ENCODE data around the gene STOML1.
A peak's percentile ranks its signal among the peaks of the same experiment; 100 is the strongest.
"Not testable (repeated sequence)": the region's sequence is repeated elsewhere in the genome, so short reads cannot be mapped to it uniquely, and the experiment has no call there.

STOML1 gene

GRCh38 chr15:73944161-73945129 is 47.6 kb downstream of the STOML1 start:
- no peak for DNase-seq

GRCh38 chr15:73942751-73943270 is 49.3 kb downstream of the STOML1 start:
- DNase-seq: no peak

GRCh38 chr15:73941871-73942635 is 50.0 kb downstream of the STOML1 start:
- peak; percentile 48 for DNase-seq

- no peak for DNase-seq
Observed at GRCh38 chr15:73941449-73941848, 50.6 kb downstream of the STOML1 start.

- DNase-seq: peak; percentile 100
Observed at GRCh38 chr15:73941044-73941443, 51.1 kb downstream of the STOML1 start.

- peak; percentile 76 for DNase-seq
Observed at GRCh38 chr15:73940061-73940981, 51.8 kb downstream of the STOML1 start.

GRCh38 chr15:73939138-73939537 is 53.0 kb downstream of the STOML1 start:
- peak; percentile 63 for DNase-seq

GRCh38 chr15:73938516-73938915 is 53.6 kb downstream of the STOML1 start:
- not testable (repeated sequence) for DNase-seq

GRCh38 chr15:73937726-73938125 is 54.4 kb downstream of the STOML1 start:
- DNase-seq: no peak

- no peak for DNase-seq
Observed at GRCh38 chr15:73937296-73937695, 54.8 kb downstream of the STOML1 start.

GRCh38 chr15:73936588-73937290 is 55.4 kb downstream of the STOML1 start:
- no peak for DNase-seq

- no peak for DNase-seq
Observed at GRCh38 chr15:73936181-73936580, 55.9 kb downstream of the STOML1 start.

- no peak for DNase-seq
Observed at GRCh38 chr15:73935547-73935946, 56.5 kb downstream of the STOML1 start.

- DNase-seq: no peak
Observed at GRCh38 chr15:73934281-73934680, 57.8 kb downstream of the STOML1 start.

GRCh38 chr15:73932381-73933191 is 59.5 kb downstream of the STOML1 start:
- DNase-seq: no peak

- no peak for DNase-seq
Observed at GRCh38 chr15:73931441-73931840, 60.7 kb downstream of the STOML1 start.

- DNase-seq: peak; percentile 73
Observed at GRCh38 chr15:73930790-73931281, 61.3 kb downstream of the STOML1 start.

GRCh38 chr15:73930371-73930770 is 61.7 kb downstream of the STOML1 start:
- DNase-seq: peak; percentile 95

GRCh38 chr15:73928971-73929627 is 63.0 kb downstream of the STOML1 start:
- DNase-seq: peak; percentile 57

Measured in fibroblast of skin of back (primary cell).